ENCODE measurements around the gene TFR2. TPM values are rescaled to one million over a fixed set of nuclear protein-coding genes. Genes with fewer than 3 reads are reported as not detected.

The TFR2 gene
- total and polyA plus RNA-seq, 9 of the 15 experiments (the other 6 are each of a cell fraction or from before 2014, with no cell fraction given): 3.8 to 123 (median 51.1) TPM

DNA sequence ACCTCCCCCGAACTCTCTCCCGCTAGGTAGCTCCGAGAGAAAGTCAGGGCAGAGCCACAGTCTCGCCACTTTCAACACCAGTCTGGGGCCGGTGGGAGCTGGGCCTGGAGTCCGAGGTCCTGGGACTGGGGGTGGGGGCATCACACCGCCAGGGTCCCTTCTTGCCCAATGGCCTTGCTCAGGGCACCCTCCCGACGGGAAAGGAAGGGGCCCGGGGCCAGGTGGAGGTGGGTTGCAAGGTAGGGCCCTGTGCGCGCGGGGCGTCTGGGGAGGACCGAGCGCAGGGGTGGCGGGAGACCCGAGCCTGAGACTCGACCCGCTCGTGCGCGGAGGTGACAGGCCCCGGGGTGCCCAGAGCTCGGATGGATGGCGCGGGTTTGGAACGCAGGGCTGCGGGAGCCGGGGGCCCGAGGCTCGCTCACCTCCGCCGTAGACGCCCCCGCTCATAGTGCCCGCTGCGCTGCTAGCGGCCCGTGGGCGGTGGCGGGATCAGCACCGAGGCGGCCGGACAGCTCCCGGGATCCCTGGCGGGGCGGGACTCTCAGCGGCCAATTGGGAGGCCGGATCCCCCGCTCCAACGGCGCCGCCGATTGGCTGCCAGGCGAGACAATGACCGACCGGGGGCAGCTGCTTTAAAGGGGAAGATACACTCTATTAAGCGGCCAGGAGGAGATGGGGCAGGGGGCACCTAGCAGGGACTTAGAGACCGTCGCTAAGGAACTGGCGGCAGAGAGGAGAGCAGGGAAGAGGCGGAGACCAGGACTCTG is 14.7 kb upstream of the TFR2 start, which contains the start of gene ACTL6B (continued):
- TF ChIP-seq HDAC6 (IDR thresholded peaks at IDR 0.05; ENCODE audit: low read depth, low read length) (no peak), KDM4B (IDR thresholded peaks at IDR 0.05; ENCODE audit: borderline replicate concordance in 2 of 2, low read depth in 1 of 2) (no peak), ZNF512 (tag; IDR thresholded peaks at IDR 0.05) (no peak), HNRNPK (IDR thresholded peaks at IDR 0.05; ENCODE audit: low read depth, low read length, poor library complexity, severe bottlenecking) (no peak), ESRRA (IDR thresholded peaks at IDR 0.05; ENCODE audit: borderline replicate concordance, low read depth) (no peak), ZBTB7A (IDR thresholded peaks at IDR 0.05; ENCODE audit: borderline replicate concordance, control insufficient read depth, low read depth, low read length) (peak; percentile 49; the same call in 1 of the 2 replicates)
- TF ChIP-seq, protein P1, sequence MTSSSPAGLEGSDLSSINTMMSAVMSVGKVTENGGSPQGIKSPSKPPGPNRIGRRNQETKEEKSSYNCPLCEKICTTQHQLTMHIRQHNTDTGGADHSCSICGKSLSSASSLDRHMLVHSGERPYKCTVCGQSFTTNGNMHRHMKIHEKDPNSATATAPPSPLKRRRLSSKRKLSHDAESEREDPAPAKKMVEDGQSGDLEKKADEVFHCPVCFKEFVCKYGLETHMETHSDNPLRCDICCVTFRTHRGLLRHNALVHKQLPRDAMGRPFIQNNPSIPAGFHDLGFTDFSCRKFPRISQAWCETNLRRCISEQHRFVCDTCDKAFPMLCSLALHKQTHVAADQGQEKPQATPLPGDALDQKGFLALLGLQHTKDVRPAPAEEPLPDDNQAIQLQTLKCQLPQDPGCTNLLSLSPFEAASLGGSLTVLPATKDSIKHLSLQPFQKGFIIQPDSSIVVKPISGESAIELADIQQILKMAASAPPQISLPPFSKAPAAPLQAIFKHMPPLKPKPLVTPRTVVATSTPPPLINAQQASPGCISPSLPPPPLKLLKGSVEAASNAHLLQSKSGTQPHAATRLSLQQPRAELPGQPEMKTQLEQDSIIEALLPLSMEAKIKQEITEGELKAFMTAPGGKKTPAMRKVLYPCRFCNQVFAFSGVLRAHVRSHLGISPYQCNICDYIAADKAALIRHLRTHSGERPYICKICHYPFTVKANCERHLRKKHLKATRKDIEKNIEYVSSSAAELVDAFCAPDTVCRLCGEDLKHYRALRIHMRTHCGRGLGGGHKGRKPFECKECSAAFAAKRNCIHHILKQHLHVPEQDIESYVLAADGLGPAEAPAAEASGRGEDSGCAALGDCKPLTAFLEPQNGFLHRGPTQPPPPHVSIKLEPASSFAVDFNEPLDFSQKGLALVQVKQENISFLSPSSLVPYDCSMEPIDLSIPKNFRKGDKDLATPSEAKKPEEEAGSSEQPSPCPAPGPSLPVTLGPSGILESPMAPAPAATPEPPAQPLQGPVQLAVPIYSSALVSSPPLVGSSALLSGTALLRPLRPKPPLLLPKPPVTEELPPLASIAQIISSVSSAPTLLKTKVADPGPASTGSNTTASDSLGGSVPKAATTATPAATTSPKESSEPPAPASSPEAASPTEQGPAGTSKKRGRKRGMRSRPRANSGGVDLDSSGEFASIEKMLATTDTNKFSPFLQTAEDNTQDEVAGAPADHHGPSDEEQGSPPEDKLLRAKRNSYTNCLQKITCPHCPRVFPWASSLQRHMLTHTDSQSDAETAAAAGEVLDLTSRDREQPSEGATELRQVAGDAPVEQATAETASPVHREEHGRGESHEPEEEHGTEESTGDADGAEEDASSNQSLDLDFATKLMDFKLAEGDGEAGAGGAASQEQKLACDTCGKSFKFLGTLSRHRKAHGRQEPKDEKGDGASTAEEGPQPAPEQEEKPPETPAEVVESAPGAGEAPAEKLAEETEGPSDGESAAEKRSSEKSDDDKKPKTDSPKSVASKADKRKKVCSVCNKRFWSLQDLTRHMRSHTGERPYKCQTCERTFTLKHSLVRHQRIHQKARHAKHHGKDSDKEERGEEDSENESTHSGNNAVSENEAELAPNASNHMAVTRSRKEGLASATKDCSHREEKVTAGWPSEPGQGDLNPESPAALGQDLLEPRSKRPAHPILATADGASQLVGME (CRISPR knock-in tag; IDR thresholded peaks at IDR 0.05): no peak

Data from K562 (cell line).